Heart left ventricle (tissue), 16 donors: ENCODE data around the gene SLC5A9. TPM values are rescaled to one million over a fixed set of nuclear protein-coding genes. Genes with fewer than 3 reads are reported as not detected.
A peak's percentile ranks its signal among the peaks of the same experiment; 100 is the strongest.

Source experiments
- ATAC-seq, 4 donors: fragments of 200-7000 bp; cut with Tn5 transposase; one replicate each; pipeline ENCODE4 v1.9.1; 2020 to 2022; ENCODE audit warnings: moderate library complexity in 4 of 4, mild to moderate bottlenecking in 3 of 4, moderate number of reproducible peaks in 1 of 4
- DNase-seq, 5 donors: peaks; one replicate each; pipeline ENCODE4 v3.0.0-alpha.2; 2020
- H3K27ac ChIP-seq, 12 donors: fragments of 200-600 bp; sonication (generic) in 4 of 12; one replicate each; pipeline versions ENCODE4 v1.5.0 to v1.8.0; 2016 to 2022; ENCODE audit warnings: mild to moderate bottlenecking in 2 of 12
- H3K27me3 ChIP-seq, 9 donors: fragments of 200-600 bp; sonication (generic) in 2 of 9; one replicate each; pipeline versions ENCODE4 v1.5.1 to v1.8.0; 2016 to 2022; ENCODE audit warnings: mild to moderate bottlenecking in 3 of 9
- H3K36me3 ChIP-seq, 9 donors: fragments of 200-600 bp; sonication (generic) in 2 of 9; one replicate each; pipeline versions ENCODE4 v1.5.0 to v1.8.0; 2018 to 2022; ENCODE audit warnings: mild to moderate bottlenecking in 2 of 9
- H3K4me1 ChIP-seq, 12 donors: fragments of 200-600 bp; sonication (generic) in 4 of 12; one replicate each; pipeline versions ENCODE4 v1.5.0 to v1.8.0; 2016 to 2022; ENCODE audit warnings: mild to moderate bottlenecking in 3 of 12
- H3K4me3 ChIP-seq, 12 donors: fragments of 200-600 bp; sonication (generic) in 4 of 12; one replicate each; pipeline versions ENCODE4 v1.5.0 to v1.8.0; 2017 to 2022; ENCODE audit warnings: mild to moderate bottlenecking in 9 of 12, moderate library complexity in 4 of 12
- H3K9me3 ChIP-seq, 12 donors: fragments of 200-600 bp; sonication (generic) in 4 of 12; one replicate each; pipeline versions ENCODE4 v1.5.0 to v1.8.0; 2016 to 2022; ENCODE audit warnings: mild to moderate bottlenecking in 1 of 12
- POLR2A ChIP-seq, 2 donors: fragments of 450-650 bp; IDR thresholded peaks; one replicate each; pipeline ENCODE4 v1.6.1; 2017; ENCODE audit warnings: antibody characterized with exemption in 2 of 2, mild to moderate bottlenecking in 2 of 2, moderate library complexity in 2 of 2
- WGBS, 4 donors: extraction: QIAGEN DNeasy Blood & Tissue Kit in 2 of 4; methylation state at CpG; one replicate each; pipeline versions ENCODE4 v1.1.5 to v1.1.7; 2013 to 2018; 5-methylcytosine and 5-hydroxymethylcytosine counted together
- intact Hi-C, 10 donors: fragments of 100-400 bp; cut with DNase I; formaldehyde crosslinking; loops; one replicate each; pipeline versions ENCODE4 v1.11.1 to v1.14.2; 2022
- long read RNA-seq, 3 donors: library from polyadenylated mRNA; unstranded; transcript quantifications; one replicate each; pipeline ENCODE4 v2.0.0, GENCODE V29; 2020 to 2021
- polyA plus RNA-seq, 2 donors: library from polyadenylated mRNA; stranded (reverse); fragments of 200-250 nt; gene quantifications; one replicate each; pipeline ENCODE4 v1.2.3, GENCODE V29; 2013
- total RNA-seq, 9 donors: library from RNA; depleted of rRNA in 2 of 9; stranded (reverse); fragments of >200 nt in 2 of 9; fragmentation: NEBNext Ultra II Directional in 3 of 9; extraction: Animal tissue kit (Norgen Biotek cat#: 25700) in 3 of 9; gene quantifications; one replicate each; pipeline versions ENCODE4 v1.1.0 to v1.2.4, GENCODE V29; 2016 to 2023
- TF ChIP-seq, protein P1 (sequence below), 12 donors: fragments of 200-600 bp; sonication (generic) in 4 of 12; IDR thresholded peaks; one replicate each; pipeline versions ENCODE4 v1.5.0 to v1.8.0; 2018 to 2022; ENCODE audit warnings: antibody characterized with exemption in 12 of 12, mild to moderate bottlenecking in 5 of 12
- donor health status: ischemic (EF 13 %, LVEDD 7.1; RV severe dilation, severe dysfunction).
- donor health status: healthy with polysubstance abuse.
- donor health status: DM: no; HTN: yes; CAD: no.
- donor health status: DM: no; HTN: no; CAD: no.
- donor health status: ischemic (EF 25% LVEDD 6.9; RV normal size, moderate dysfunction).
- donor health status: ischemic (EF 25% LVEDD 5.7; RV mildly dilated, moderate dysfunction).
- donor health status: healthy.
- donor health status: DM: yes; HTN: yes; CAD: no.
- donor health status: ischemic (EF 35%, LVEDD 5.7; RV mildly dilated, moderate dysfunction).
- donor health status: nonischemic (EF 11% LVEDD 7.7; RV severe dilation, severe dysfunction).
- donor health status: DM: yes; HTN: yes; CAD: no.
- donor health status: PGD.
- donor health status: ischemic (EF 29% LVEDD 5.4; RV normal size, mild dysfunction).
- donor health status: nonischemic (EF 23%, LVEDD 6.1; RV moderate dilation, normal function).

Gene SLC5A9
- under 1 TPM in 6 of 9 donors, not detected in 3; 0.09 to 0.67 (median 0.27) TPM for total RNA-seq
- polyA plus RNA-seq: under 1 TPM; 0.04 to 0.08 TPM
- long read RNA-seq, donor 1: 0 reads
- long read RNA-seq, donor 2, partial matches to known transcripts: 0 of 1 reads
- long read RNA-seq, donor 2, other reads (novel, unspliced or antisense): 1 of 1 reads
- long read RNA-seq, donor 3: 0 reads

DNA sequence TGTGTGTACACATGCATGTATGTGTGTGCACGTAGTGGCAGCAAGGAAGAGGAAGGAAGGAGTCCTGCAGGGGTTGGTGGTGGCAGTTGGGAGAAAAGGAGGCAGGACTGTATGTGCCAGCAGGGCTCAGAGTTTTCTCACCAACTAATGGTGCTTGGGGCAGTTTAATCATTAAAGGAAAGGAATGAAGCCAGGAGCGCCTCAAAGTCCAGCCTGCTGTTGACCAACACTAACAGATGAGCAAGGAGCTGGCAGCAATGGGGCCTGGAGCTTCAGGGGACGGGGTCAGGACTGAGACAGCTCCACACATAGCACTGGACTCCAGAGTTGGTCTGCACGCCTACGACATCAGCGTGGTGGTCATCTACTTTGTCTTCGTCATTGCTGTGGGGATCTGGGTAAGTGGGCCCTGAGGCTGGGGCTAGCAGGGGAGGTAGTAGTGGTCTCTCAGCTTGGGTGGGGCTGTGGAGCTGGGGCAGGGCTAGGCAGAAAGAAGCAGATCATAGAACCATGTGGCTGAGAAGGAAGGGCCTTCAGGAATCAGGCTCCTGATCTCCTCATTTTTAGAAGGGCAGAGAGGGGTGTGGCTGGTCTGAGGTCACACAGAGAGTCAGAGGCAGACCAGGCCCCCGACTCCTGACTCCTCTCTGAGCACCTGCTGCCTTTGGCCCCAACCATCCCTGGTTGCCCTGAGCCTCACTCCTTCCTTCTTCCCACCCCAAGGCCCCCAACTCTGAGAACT is at the start of gene SLC5A9:
Gene SLC5A9, plus strand, starts transcription at position 216 of the 742 bp plus-strand sequence. Its CDS starts 21 bp downstream, at position 237.
- H3K36me3 ChIP-seq: no peaks in the 10 kb centered on the region
- ATAC-seq (peak in 1 of 4 donors; percentile 12), DNase-seq (no peak)
- peaks cover 0 to 4% (median 0%) of the 10 kb centered on the region in 12 donors for H3K4me1 ChIP-seq
- no peak within 1 kb of the TSS for H3K4me3 ChIP-seq
- intact Hi-C loops: loop anchor here in 1 of 10 donors (10.0 kb wide), 1 partner anchor 1048 kb away; no protein-coding TSS in a partner anchor
- no peaks in the 10 kb centered on the region for H3K9me3 ChIP-seq
- WGBS, 4 donors: 87 to 94% (median 89%) methylated on average over 7 to 8 of the region's 8 CpGs
- H3K27ac ChIP-seq: no peak within 1 kb of the TSS
- TF ChIP-seq, protein P1, sequence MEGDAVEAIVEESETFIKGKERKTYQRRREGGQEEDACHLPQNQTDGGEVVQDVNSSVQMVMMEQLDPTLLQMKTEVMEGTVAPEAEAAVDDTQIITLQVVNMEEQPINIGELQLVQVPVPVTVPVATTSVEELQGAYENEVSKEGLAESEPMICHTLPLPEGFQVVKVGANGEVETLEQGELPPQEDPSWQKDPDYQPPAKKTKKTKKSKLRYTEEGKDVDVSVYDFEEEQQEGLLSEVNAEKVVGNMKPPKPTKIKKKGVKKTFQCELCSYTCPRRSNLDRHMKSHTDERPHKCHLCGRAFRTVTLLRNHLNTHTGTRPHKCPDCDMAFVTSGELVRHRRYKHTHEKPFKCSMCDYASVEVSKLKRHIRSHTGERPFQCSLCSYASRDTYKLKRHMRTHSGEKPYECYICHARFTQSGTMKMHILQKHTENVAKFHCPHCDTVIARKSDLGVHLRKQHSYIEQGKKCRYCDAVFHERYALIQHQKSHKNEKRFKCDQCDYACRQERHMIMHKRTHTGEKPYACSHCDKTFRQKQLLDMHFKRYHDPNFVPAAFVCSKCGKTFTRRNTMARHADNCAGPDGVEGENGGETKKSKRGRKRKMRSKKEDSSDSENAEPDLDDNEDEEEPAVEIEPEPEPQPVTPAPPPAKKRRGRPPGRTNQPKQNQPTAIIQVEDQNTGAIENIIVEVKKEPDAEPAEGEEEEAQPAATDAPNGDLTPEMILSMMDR (IDR thresholded peaks at IDR 0.05): no peak
- TF ChIP-seq POLR2A (IDR thresholded peaks at IDR 0.05): no peak
- peaks cover 0 to 5% (median 0%) of the 10 kb centered on the region in 9 donors for H3K27me3 ChIP-seq

DNA sequence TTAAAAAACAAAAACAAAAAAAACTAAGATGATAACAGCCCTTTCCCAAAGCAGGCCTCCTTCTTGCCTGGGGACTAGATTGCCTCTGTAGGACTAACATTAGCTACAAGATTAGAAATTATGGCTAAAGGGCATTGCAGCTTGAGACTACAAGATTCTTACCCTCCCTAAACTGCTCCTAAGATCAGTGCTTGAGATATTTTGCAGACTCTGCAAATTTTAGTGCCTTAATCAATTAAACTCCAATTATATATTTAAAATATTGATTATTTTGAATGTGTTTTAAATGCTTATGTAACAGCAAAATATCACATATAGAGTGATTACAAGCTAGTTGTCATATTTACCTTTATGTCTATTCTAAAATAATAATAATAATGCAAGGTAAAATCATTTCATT is 47.4 kb upstream of the SLC5A9 start:
- no peak for DNase-seq
- no peaks in the 10 kb centered on the region for H3K36me3 ChIP-seq
- intact Hi-C loops: no loop called here
- ATAC-seq: no peak
- TF ChIP-seq POLR2A (IDR thresholded peaks at IDR 0.05): no peak
- TF ChIP-seq, protein P1 (IDR thresholded peaks at IDR 0.05): no peak
- no peak overlapping the region for H3K27ac ChIP-seq
- no peak overlapping the region for H3K4me3 ChIP-seq
- H3K27me3 ChIP-seq: no peaks in the 10 kb centered on the region
- H3K4me1 ChIP-seq: no peaks in the 10 kb centered on the region
- peaks cover 0 to 9% (median 2%) of the 10 kb centered on the region in 12 donors for H3K9me3 ChIP-seq

DNA sequence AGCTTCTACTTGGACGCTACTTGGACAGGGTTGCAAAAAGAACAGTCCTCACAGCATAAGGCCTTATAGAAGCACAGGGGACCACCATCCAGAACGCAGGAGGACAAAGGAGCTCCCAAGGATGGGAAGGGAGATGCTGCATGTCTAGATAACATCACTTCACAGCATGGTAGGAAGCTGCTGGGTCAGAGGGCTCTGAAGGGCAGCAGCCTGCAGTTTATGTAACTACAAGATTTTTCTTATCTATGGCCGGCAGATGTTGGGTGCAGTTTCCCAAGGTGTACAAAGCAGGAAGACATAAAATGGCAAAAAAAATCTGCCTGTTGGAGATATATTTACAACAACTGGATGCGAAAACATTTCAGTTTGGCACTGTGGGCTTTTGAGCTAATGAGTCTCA is 45.3 kb upstream of the SLC5A9 start:
- intact Hi-C loops: no loop called here
- Histone ChIP-seq H3K27me3 (no peaks in the 10 kb centered on the region), H3K36me3 (no peaks in the 10 kb centered on the region), H3K4me1 (no peaks in the 10 kb centered on the region), H3K4me3 (no peak overlapping the region), H3K9me3 (no peaks in the 10 kb centered on the region), H3K27ac (no peak overlapping the region)
- DNase-seq (no peak), ATAC-seq (no peak)
- TF ChIP-seq POLR2A (IDR thresholded peaks at IDR 0.05): no peak
- TF ChIP-seq, protein P1 (IDR thresholded peaks at IDR 0.05): no peak
- 43 to 66% (median 49%) methylated on average over 4 of the region's 4 CpGs for WGBS, 4 donors

- no peak for DNase-seq
- TF ChIP-seq, protein P1 (IDR thresholded peaks at IDR 0.05): no peak
- no peak for TF ChIP-seq POLR2A (IDR thresholded peaks at IDR 0.05)
- H3K27me3 ChIP-seq: peaks cover 0 to 3% (median 0%) of the 10 kb centered on the region in 9 donors
Measured at GRCh38 chr1:48181669-48182367, 40.7 kb upstream of the SLC5A9 start.

More at GRCh38 chr1:48181669-48182367, 40.7 kb upstream of the SLC5A9 start:
- Histone ChIP-seq H3K36me3 (no peaks in the 10 kb centered on the region), H3K4me1 (no peaks in the 10 kb centered on the region), H3K9me3 (peaks cover 0 to 2% (median 0%) of the 10 kb centered on the region in 12 donors), H3K4me3 (no peak overlapping the region), H3K27ac (no peak overlapping the region)
- 85 to 94% (median 89%) methylated on average over 5 of the region's 5 CpGs for WGBS, 4 donors
- ATAC-seq: no peak
- intact Hi-C loops: no loop called here
